ENCODE measurements around the gene ROR2.

- TF ChIP-seq, protein P1, sequence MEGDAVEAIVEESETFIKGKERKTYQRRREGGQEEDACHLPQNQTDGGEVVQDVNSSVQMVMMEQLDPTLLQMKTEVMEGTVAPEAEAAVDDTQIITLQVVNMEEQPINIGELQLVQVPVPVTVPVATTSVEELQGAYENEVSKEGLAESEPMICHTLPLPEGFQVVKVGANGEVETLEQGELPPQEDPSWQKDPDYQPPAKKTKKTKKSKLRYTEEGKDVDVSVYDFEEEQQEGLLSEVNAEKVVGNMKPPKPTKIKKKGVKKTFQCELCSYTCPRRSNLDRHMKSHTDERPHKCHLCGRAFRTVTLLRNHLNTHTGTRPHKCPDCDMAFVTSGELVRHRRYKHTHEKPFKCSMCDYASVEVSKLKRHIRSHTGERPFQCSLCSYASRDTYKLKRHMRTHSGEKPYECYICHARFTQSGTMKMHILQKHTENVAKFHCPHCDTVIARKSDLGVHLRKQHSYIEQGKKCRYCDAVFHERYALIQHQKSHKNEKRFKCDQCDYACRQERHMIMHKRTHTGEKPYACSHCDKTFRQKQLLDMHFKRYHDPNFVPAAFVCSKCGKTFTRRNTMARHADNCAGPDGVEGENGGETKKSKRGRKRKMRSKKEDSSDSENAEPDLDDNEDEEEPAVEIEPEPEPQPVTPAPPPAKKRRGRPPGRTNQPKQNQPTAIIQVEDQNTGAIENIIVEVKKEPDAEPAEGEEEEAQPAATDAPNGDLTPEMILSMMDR (conservative IDR thresholded peaks at IDR 0.05; ENCODE audit: low read depth in 2 of 2), result no peak
- no peak for TF ChIP-seq EZH2 (IDR thresholded peaks at IDR 0.05; ENCODE audit: low read depth, unreplicated experiment)
- no peak for TF ChIP-seq POLR2AphosphoS5 (IDR thresholded peaks at IDR 0.05; ENCODE audit: low read depth)
- TF ChIP-seq ZNF114 (CRISPR knock-in tag; IDR thresholded peaks at IDR 0.05), result no peak
- TF ChIP-seq REST (IDR thresholded peaks at IDR 0.05; ENCODE audit: unreplicated experiment), result no peak
- TF ChIP-seq EZH2phosphoT487 (IDR thresholded peaks at IDR 0.05; ENCODE audit: unreplicated experiment), result no peak
- TF ChIP-seq JUNB (IDR thresholded peaks at IDR 0.05; ENCODE audit: unreplicated experiment), result no peak
- TF ChIP-seq CREB1 (CRISPR knock-in tag; IDR thresholded peaks at IDR 0.05; ENCODE audit: low read depth), result no peak
- TF ChIP-seq ZNF331 (CRISPR knock-in tag; IDR thresholded peaks at IDR 0.05; ENCODE audit: low read depth), result no peak
- TF ChIP-seq STAT1 (IDR thresholded peaks at IDR 0.05; ENCODE audit: unreplicated experiment), result no peak
- TF ChIP-seq ETS1 (IDR thresholded peaks at IDR 0.05), result no peak
- TF ChIP-seq NANOG (IDR thresholded peaks at IDR 0.05; ENCODE audit: borderline replicate concordance), result no peak
Measured at GRCh38 chr9:91778031-91778430, 172.0 kb downstream of the ROR2 start.

Data from GM23338 (cell line).